GM12865 (cell line): ENCODE results near the gene PAPOLB.
A peak's percentile ranks its signal among the peaks of the same experiment; 100 is the strongest.

Experiments used
- DNase-seq: peaks from one replicate; pipeline ENCODE4 v3.0.0; 2010; ENCODE audit warnings: low read depth
- H3K4me3 ChIP-seq: 2 replicates; pipeline ENCODE4 v1.5.1; 2011; ENCODE audit warnings: mild to moderate bottlenecking, low read depth, low read length, control low read depth
- TF ChIP-seq, protein P1 (sequence below): IDR thresholded peaks from 2 replicates; pipeline ENCODE4 v1.5.1; 2011; ENCODE audit warnings: low read length, control low read depth, low read depth, inconsistent platforms; ENCODE audit not compliant: insufficient read depth; ENCODE audit errors: missing control alignments

Gene PAPOLB

GRCh38 chr7:4851459-4852422 lies 10.1 kb downstream of the PAPOLB start:
- DNase-seq, result no peak
- no peak overlapping the region for H3K4me3 ChIP-seq
- TF ChIP-seq, protein P1, sequence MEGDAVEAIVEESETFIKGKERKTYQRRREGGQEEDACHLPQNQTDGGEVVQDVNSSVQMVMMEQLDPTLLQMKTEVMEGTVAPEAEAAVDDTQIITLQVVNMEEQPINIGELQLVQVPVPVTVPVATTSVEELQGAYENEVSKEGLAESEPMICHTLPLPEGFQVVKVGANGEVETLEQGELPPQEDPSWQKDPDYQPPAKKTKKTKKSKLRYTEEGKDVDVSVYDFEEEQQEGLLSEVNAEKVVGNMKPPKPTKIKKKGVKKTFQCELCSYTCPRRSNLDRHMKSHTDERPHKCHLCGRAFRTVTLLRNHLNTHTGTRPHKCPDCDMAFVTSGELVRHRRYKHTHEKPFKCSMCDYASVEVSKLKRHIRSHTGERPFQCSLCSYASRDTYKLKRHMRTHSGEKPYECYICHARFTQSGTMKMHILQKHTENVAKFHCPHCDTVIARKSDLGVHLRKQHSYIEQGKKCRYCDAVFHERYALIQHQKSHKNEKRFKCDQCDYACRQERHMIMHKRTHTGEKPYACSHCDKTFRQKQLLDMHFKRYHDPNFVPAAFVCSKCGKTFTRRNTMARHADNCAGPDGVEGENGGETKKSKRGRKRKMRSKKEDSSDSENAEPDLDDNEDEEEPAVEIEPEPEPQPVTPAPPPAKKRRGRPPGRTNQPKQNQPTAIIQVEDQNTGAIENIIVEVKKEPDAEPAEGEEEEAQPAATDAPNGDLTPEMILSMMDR, result no peak

DNA sequence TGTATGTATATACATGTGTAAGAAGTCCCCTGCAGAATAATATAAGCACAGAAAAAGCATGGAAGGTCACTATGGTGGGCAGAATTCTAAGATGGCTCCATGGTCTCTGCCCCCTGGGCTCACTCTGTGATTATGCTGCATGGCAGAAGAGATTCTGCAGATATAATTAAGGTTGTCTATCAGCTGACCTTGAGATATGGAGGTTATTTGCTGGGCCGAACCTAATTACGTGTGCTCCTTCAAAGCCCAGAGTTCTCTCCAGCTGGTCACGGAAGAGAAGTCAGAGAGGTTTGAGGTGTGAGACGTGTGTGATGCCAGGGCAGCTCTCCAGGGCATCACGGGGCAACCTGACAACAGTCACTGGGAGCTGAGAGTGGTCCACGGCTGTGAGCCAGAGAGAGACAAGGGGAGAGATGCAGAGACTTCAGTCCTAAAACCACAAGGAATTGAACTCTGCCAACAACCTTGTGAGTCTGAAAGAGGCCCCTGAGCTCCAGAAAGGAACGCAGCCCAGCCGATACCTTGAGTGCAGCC lies 11.5 kb downstream of the PAPOLB start:
- no peak for DNase-seq
- H3K4me3 ChIP-seq, result no peak overlapping the region
- TF ChIP-seq, protein P1, result no peak

DNA sequence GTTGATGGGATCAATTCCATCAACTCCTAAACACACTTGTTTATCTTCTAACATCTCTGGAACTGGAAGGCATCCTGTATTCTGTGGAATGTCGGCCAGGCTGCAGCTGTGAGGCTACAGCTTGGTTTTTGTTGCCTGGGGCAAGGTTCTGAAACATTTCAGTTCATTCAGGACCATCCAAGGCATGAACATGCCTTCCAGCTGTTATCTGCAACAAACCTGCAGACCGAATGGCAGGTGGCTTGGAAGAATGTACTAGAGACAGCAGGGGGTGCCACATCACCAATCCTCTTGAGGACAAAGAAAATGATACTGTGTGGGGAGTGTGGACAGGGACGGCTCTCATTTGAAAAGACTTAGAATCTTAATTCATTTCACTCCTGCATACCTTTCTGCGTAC lies 12.4 kb downstream of the PAPOLB start:
- peak; percentile 42 for DNase-seq
- TF ChIP-seq, protein P1, result peak; percentile 37
- no peak overlapping the region for H3K4me3 ChIP-seq

DNA sequence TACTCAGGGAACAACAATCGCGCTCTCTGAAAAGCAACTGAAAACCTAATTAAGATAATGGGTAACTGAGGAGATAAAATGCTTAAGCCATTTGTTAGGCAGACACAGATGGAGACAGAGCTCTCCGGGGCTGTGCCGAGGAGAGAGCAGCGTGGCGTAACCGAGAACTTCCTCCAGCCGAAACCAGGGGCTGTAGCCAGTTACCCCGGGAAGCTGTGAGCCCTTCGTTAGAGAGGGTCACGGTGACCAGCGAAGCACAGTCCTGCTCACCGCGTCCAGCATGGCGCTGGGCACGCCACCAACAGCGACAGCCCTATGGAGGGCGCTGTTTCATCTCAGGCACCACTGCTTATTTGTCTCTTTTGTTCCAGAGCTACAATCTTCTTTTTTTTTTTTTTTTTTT lies 16.1 kb downstream of the PAPOLB start:
- no peak for DNase-seq
- H3K4me3 ChIP-seq, result no peak overlapping the region
- TF ChIP-seq, protein P1, result no peak

- TF ChIP-seq, protein P1, result no peak
Measured at GRCh38 chr7:4842319-4843064, 19.3 kb downstream of the PAPOLB start.

DNA sequence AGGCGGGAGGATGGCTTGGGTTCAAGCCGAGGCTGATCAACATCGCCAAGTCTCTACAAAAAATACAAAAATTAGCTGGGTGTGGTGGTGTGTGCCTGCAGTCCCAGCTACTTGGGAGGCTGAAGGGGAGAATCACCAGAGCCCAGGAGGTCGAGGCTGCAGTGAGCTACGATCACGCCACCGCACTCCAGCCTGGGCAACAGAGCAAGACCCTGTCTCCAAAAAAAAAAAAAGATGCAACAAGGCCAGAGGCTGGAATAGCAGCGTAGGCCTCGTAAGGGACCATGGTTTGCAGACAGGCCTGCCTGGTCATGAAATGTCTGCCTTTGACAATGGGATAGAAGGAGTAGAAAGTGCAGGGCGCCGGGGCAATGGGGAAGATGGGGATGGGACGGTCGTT lies 20.0 kb downstream of the PAPOLB start:
- TF ChIP-seq, protein P1, result no peak

More at GRCh38 chr7:4842319-4843064, 19.3 kb downstream of the PAPOLB start:
- no peak overlapping the region for H3K4me3 ChIP-seq
- no peak for DNase-seq

More for the DNA sequence above, 20.0 kb downstream of the PAPOLB start:
- H3K4me3 ChIP-seq, result no peak overlapping the region
- DNase-seq, result no peak
